Erythroblast (primary cell): ENCODE data around the gene STOX1.

ENCODE experiments used
- GATA1 ChIP-seq: IDR thresholded peaks from 2 replicates; pipeline ENCODE4 v1.6.1; 2011; ENCODE audit warnings: low read depth, mild to moderate bottlenecking, control low read depth, low read length, moderate library complexity
- POLR2A ChIP-seq: IDR thresholded peaks from 2 replicates; pipeline ENCODE4 v1.6.1; 2011; ENCODE audit warnings: mild to moderate bottlenecking, low read length

DNA sequence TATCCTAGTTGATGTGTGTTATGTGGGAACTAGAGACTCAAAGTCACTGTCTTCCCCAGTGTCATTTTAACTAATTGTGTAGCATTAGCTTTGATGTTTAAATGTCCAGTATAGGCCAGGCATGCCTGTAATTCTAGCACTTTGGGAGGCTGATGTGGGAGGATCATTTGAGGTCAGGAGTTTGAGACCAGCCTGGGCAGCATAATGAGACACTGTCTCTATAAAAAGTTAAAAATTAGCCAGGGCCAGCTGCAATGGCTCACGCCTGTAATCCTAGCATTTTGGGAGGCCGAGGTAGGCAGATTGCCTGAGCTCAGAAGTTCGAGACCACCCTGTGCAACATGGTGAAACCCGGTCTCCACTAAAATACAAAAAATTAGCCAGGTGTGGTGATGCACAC is 98.2 kb downstream of the STOX1 start:
- no peak for TF ChIP-seq POLR2A
- no peak for TF ChIP-seq GATA1
